Stomach (tissue), 9 donors: Measurements from ENCODE around the gene CBLIF. TPM values are rescaled to one million over a fixed set of nuclear protein-coding genes. Genes with fewer than 3 reads are reported as not detected.

ENCODE experiments used
- DNase-seq, 2 donors: peaks; one replicate each; pipeline versions ENCODE4 v3.0.0 to v3.0.0-alpha.2; 2013 to 2019
- H3K27ac ChIP-seq, 5 donors: fragments of 200-600 bp in 4 of 5; sonication (generic) in 4 of 5; one replicate each; pipeline ENCODE4 v1.5.1; 2013 to 2019; ENCODE audit warnings: mild to moderate bottlenecking in 1 of 5, moderate library complexity in 1 of 5
- H3K27me3 ChIP-seq, 3 donors: fragments of 200-600 bp; sonication (generic); one replicate each; pipeline ENCODE4 v1.5.1; 2017 to 2019; ENCODE audit warnings: mixed run types in 1 of 3
- H3K36me3 ChIP-seq, 4 donors: fragments of 200-600 bp; sonication (generic); 1 replicate in 3 of 4; 2 replicates in 1 of 4; pipeline ENCODE4 v1.5.1; 2016 to 2019
- H3K4me1 ChIP-seq, 4 donors: fragments of 200-600 bp; sonication (generic); one replicate each; pipeline ENCODE4 v1.5.1; 2016 to 2019
- H3K4me3 ChIP-seq, 4 donors: fragments of 200-600 bp; sonication (generic) in 3 of 4; one replicate each; pipeline ENCODE4 v1.5.1; 2016 to 2019; ENCODE audit warnings: mild to moderate bottlenecking in 1 of 4
- H3K9me3 ChIP-seq, 4 donors: fragments of 200-600 bp; sonication (generic); one replicate each; pipeline ENCODE4 v1.5.1; 2016 to 2019
- EP300 ChIP-seq: sonication (generic); formaldehyde crosslinking; IDR thresholded peaks from one replicate; pipeline ENCODE4 v1.6.1; 2017; ENCODE audit warnings: antibody characterized with exemption
- POLR2A ChIP-seq, 4 donors: fragments of 450-650 bp; IDR thresholded peaks; one replicate each; pipeline ENCODE4 v1.6.1; 2016; ENCODE audit warnings: antibody characterized with exemption in 4 of 4, control low read depth in 2 of 4, mild to moderate bottlenecking in 1 of 4, moderate library complexity in 1 of 4
- POLR2AphosphoS5 ChIP-seq, 3 donors: sonication (generic); formaldehyde crosslinking; IDR thresholded peaks; one replicate each; pipeline ENCODE4 v1.6.1; 2016; ENCODE audit warnings: antibody characterized with exemption in 3 of 3
- WGBS, 5 donors: extraction: QIAGEN DNeasy Blood & Tissue Kit in 3 of 5; methylation state at CpG; one replicate each; pipeline versions ENCODE4 v1.1.5 to v1.1.7; 2013 to 2018; 5-methylcytosine and 5-hydroxymethylcytosine counted together
- intact Hi-C: fragments of 100-400 bp; cut with DNase I; formaldehyde crosslinking; loops from one replicate; pipeline ENCODE4 v1.15.1; 2023; ENCODE audit warnings: low total_unique reads
- polyA plus RNA-seq, 3 donors: library from polyadenylated mRNA; stranded (reverse); fragments of 200-250 nt; gene quantifications; one replicate each; pipeline ENCODE4 v1.2.3, GENCODE V29; 2013
- total RNA-seq, 5 donors: library from RNA; depleted of rRNA; stranded (reverse); fragments of >200 nt; gene quantifications; one replicate each; pipeline versions ENCODE4 v1.1.0 to v1.2.3, GENCODE V29; 2014 to 2016
- TF ChIP-seq, protein P1 (sequence below), 7 experiments: fragments of 450-650 bp in 4 of 7; fragments of 200-600 bp in 3 of 7; sonication (generic) in 3 of 7; IDR thresholded peaks; one replicate each; pipeline ENCODE4 v1.5.1; 2016 to 2019; ENCODE audit warnings: antibody characterized with exemption in 7 of 7, control low read depth in 2 of 7, mild to moderate bottlenecking in 1 of 7
- donor health status: healthy with polysubstance abuse.
- donor health status: Bipolar disorder and iron deficiency.
- donor health status: healthy.

Gene CBLIF
- total and polyA plus RNA-seq, 8 donors: 2.9 to 2,010 (median 629) TPM

DNA sequence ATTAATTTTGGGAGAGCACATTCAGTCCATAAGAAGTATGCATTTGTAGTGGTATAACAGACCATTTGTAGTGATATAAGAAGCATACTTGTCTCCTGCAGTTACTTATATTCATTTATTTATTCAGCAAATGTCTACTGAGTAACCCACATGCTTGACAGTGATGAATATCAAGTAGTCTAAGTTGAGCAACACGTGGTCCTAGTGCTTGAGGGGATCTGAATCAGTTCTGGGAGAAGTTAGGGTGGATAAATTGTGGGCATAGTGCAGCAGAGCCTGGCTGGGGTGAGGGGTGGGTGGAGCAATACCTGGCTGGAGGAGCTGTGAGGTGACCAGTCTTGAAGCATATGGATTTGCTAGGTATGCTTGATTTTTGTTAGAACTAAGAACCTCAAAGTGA, 65.8 kb downstream of the CBLIF start:
- H3K4me1 ChIP-seq: peaks cover 17 to 34% (median 26%) of the 10 kb centered on the region in 4 donors
- 23 to 49% (median 35%) methylated on average over 1 of the region's 1 CpG for WGBS, 5 donors
- no peaks in the 10 kb centered on the region for H3K9me3 ChIP-seq
- H3K4me3 ChIP-seq: no peak overlapping the region
- no peak for DNase-seq
- no peak overlapping the region for H3K27ac ChIP-seq
- peaks cover 8 to 41% (median 30%) of the 10 kb centered on the region in 4 donors for H3K36me3 ChIP-seq
- TF ChIP-seq POLR2AphosphoS5 (IDR thresholded peaks at IDR 0.05): no peak
- no peak for TF ChIP-seq POLR2A (IDR thresholded peaks at IDR 0.05)
- TF ChIP-seq, protein P1, sequence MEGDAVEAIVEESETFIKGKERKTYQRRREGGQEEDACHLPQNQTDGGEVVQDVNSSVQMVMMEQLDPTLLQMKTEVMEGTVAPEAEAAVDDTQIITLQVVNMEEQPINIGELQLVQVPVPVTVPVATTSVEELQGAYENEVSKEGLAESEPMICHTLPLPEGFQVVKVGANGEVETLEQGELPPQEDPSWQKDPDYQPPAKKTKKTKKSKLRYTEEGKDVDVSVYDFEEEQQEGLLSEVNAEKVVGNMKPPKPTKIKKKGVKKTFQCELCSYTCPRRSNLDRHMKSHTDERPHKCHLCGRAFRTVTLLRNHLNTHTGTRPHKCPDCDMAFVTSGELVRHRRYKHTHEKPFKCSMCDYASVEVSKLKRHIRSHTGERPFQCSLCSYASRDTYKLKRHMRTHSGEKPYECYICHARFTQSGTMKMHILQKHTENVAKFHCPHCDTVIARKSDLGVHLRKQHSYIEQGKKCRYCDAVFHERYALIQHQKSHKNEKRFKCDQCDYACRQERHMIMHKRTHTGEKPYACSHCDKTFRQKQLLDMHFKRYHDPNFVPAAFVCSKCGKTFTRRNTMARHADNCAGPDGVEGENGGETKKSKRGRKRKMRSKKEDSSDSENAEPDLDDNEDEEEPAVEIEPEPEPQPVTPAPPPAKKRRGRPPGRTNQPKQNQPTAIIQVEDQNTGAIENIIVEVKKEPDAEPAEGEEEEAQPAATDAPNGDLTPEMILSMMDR (IDR thresholded peaks at IDR 0.05): no peak
- no peak for TF ChIP-seq EP300
- H3K27me3 ChIP-seq: no peaks in the 10 kb centered on the region
- intact Hi-C loops: no loop called here

Other genes starting within 250 kb of the CBLIF start
- 10 to 100 TPM; 27.2 to 67.9 (median 33.3) TPM for gene OSBP, start 229.7 kb downstream of the CBLIF start, total RNA-seq
- 10 to 100 TPM; 10.8 to 15.1 (median 14.2) TPM for gene OSBP, start 229.7 kb downstream of the CBLIF start, polyA plus RNA-seq
- gene PATL1, start 176.5 kb downstream of the CBLIF start, total RNA-seq: 10 to 100 TPM in 3 of 5 donors, 1 to 10 TPM in 2; 7.5 to 16.7 (median 10.7) TPM
- 10 to 100 TPM in 1 of 3 donors, 1 to 10 TPM in 2; 8.0 to 15.9 (median 9.5) TPM for gene PATL1, start 176.5 kb downstream of the CBLIF start, polyA plus RNA-seq
- gene OR10V1, start 131.7 kb downstream of the CBLIF start, total RNA-seq: not detected
- gene OR10V1, start 131.7 kb downstream of the CBLIF start, polyA plus RNA-seq: not detected
- 100 to 1,000 TPM in 1 of 5 donors, 10 to 100 TPM in 4; 56.2 to 267 (median 67.2) TPM for gene STX3, start 90.1 kb downstream of the CBLIF start, total RNA-seq
- 10 to 100 TPM; 14.5 to 44.8 (median 21.7) TPM for gene STX3, start 90.1 kb downstream of the CBLIF start, polyA plus RNA-seq
- gene MRPL16, start 34.7 kb downstream of the CBLIF start, total RNA-seq: 10 to 100 TPM in 4 of 5 donors, 1 to 10 TPM in 1; 8.8 to 47.2 (median 28.6) TPM
- 10 to 100 TPM; 51.8 to 65.4 (median 58.0) TPM for gene MRPL16, start 34.7 kb downstream of the CBLIF start, polyA plus RNA-seq
- gene TCN1, start 21.0 kb upstream of the CBLIF start, total RNA-seq: 10 to 100 TPM in 2 of 5 donors, 1 to 10 TPM in 1, under 1 TPM in 1, not detected in 1; 0.58 to 77.1 (median 36.2) TPM
- 10 to 100 TPM; 14.2 to 48.7 (median 40.8) TPM for gene TCN1, start 21.0 kb upstream of the CBLIF start, polyA plus RNA-seq
- not detected for gene OOSP3, start 33.3 kb upstream of the CBLIF start, total RNA-seq
- gene OOSP3, start 33.3 kb upstream of the CBLIF start, polyA plus RNA-seq: not detected
- not detected for gene OOSP1, start 92.9 kb upstream of the CBLIF start, total RNA-seq
- not detected for gene OOSP1, start 92.9 kb upstream of the CBLIF start, polyA plus RNA-seq
- gene OOSP4A, start 118.5 kb upstream of the CBLIF start, total RNA-seq: not detected
- not detected for gene OOSP4A, start 118.5 kb upstream of the CBLIF start, polyA plus RNA-seq
- gene OOSP4B, start 171.7 kb upstream of the CBLIF start, total RNA-seq: not detected
- not detected for gene OOSP4B, start 171.7 kb upstream of the CBLIF start, polyA plus RNA-seq
- gene OOSP2, start 194.9 kb upstream of the CBLIF start, total RNA-seq: not detected
- not detected for gene OOSP2, start 194.9 kb upstream of the CBLIF start, polyA plus RNA-seq
- 1 to 10 TPM in 1 of 5 donors, not detected in 4; 2.4 TPM for gene MS4A3, start 211.2 kb upstream of the CBLIF start, total RNA-seq
- under 1 TPM in 2 of 3 donors, not detected in 1; 0.08 to 0.61 TPM for gene MS4A3, start 211.2 kb upstream of the CBLIF start, polyA plus RNA-seq
- 1 to 10 TPM in 2 of 5 donors, under 1 TPM in 1, not detected in 2; 0.58 to 7.4 (median 1.7) TPM for gene MS4A2, start 243.2 kb upstream of the CBLIF start, total RNA-seq
- gene MS4A2, start 243.2 kb upstream of the CBLIF start, polyA plus RNA-seq: 1 to 10 TPM in 2 of 3 donors, under 1 TPM in 1; 0.23 to 7.9 (median 1.2) TPM